Liver (tissue), 9 donors: ENCODE results near the gene PTPRD. TPM values are rescaled to one million over a fixed set of nuclear protein-coding genes. Genes with fewer than 3 reads are reported as not detected.
A peak's percentile ranks its signal among the peaks of the same experiment; 100 is the strongest.

Experiments
- DNase-seq: peaks from one replicate; pipeline ENCODE4 v3.0.0-alpha.2; 2017; ENCODE audit warnings: low spot score
- H3K27ac ChIP-seq, 2 donors: one replicate each; pipeline ENCODE4 v1.7.0; 2013; ENCODE audit warnings: inconsistent platforms in 2 of 2, low read length in 2 of 2, control low read depth in 1 of 2, low read depth in 1 of 2, mild to moderate bottlenecking in 1 of 2
- H3K27me3 ChIP-seq, 4 donors: one replicate each; pipeline versions ENCODE4 v1.6.1 to v1.7.0; 2013; ENCODE audit warnings: low read length in 3 of 4, inconsistent platforms in 1 of 4, mild to moderate bottlenecking in 1 of 4, moderate library complexity in 1 of 4; ENCODE audit not compliant: control insufficient read depth in 4 of 4, insufficient read depth in 4 of 4
- H3K36me3 ChIP-seq, 4 donors: one replicate each; pipeline versions ENCODE4 v1.6.1 to v1.7.0; 2013; ENCODE audit warnings: low read length in 3 of 4, mild to moderate bottlenecking in 3 of 4, low read depth in 1 of 4, moderate library complexity in 1 of 4; ENCODE audit not compliant: control insufficient read depth in 4 of 4, insufficient read depth in 3 of 4
- H3K4me1 ChIP-seq, 4 donors: one replicate each; pipeline versions ENCODE4 v1.6.1 to v1.7.0; 2013; ENCODE audit warnings: low read length in 3 of 4, mild to moderate bottlenecking in 3 of 4, moderate library complexity in 1 of 4; ENCODE audit not compliant: control insufficient read depth in 4 of 4, insufficient read depth in 4 of 4
- H3K4me3 ChIP-seq, 3 donors: one replicate each; pipeline versions ENCODE4 v1.6.1 to v1.7.0; 2013; ENCODE audit warnings: low read length in 3 of 3, control low read depth in 1 of 3, low read depth in 1 of 3, mild to moderate bottlenecking in 1 of 3
- H3K9ac ChIP-seq, 2 donors: one replicate each; pipeline ENCODE4 v1.7.0; 2013; ENCODE audit warnings: low read length in 2 of 2, mild to moderate bottlenecking in 2 of 2, moderate library complexity in 2 of 2, control low read depth in 1 of 2, low read depth in 1 of 2
- H3K9me3 ChIP-seq, 4 donors: one replicate each; pipeline versions ENCODE4 v1.6.1 to v1.7.0; 2013; ENCODE audit warnings: low read length in 3 of 4; ENCODE audit not compliant: control insufficient read depth in 4 of 4
- CTCF ChIP-seq: fragments of 150-350 bp; IDR thresholded peaks from 2 replicates; pipeline ENCODE4 v1.5.1; 2017; ENCODE audit warnings: improper control_type of control experiment, low read depth, low read length; ENCODE audit not compliant: missing input control
- EGR1 ChIP-seq, 2 donors: IDR thresholded peaks; 2 replicates each; pipeline ENCODE4 v1.6.1; 2016 to 2018; ENCODE audit warnings: antibody characterized with exemption in 2 of 2, low read depth in 2 of 2
- FOXA2 ChIP-seq: IDR thresholded peaks from 2 replicates; pipeline ENCODE4 v1.6.1; 2016; ENCODE audit warnings: antibody characterized with exemption
- GABPA ChIP-seq, 2 donors: IDR thresholded peaks in 1 of 2; conservative IDR thresholded peaks in 1 of 2; 2 replicates each; pipeline ENCODE4 v1.6.1; 2016; ENCODE audit warnings: antibody characterized with exemption in 2 of 2, mild to moderate bottlenecking in 1 of 2, moderate library complexity in 1 of 2
- HNF4A ChIP-seq, 2 donors: conservative IDR thresholded peaks; 2 replicates each; pipeline ENCODE4 v1.6.1; 2016; ENCODE audit warnings: antibody characterized with exemption in 2 of 2, mild to moderate bottlenecking in 2 of 2
- HNF4G ChIP-seq: IDR thresholded peaks from 2 replicates; pipeline ENCODE4 v1.6.1; 2016; ENCODE audit warnings: antibody characterized with exemption
- JUND ChIP-seq, 2 donors: IDR thresholded peaks; 2 replicates each; pipeline ENCODE4 v1.6.1; 2016; ENCODE audit warnings: antibody characterized with exemption in 2 of 2
- RAD21 ChIP-seq, 2 donors: IDR thresholded peaks; 2 replicates each; pipeline ENCODE4 v1.6.1; 2016; ENCODE audit warnings: antibody characterized with exemption in 2 of 2, mild to moderate bottlenecking in 2 of 2
- RXRA ChIP-seq, 2 donors: IDR thresholded peaks; 2 replicates each; pipeline ENCODE4 v1.6.1; 2017 to 2018; ENCODE audit warnings: antibody characterized with exemption in 2 of 2, mild to moderate bottlenecking in 1 of 2
- SP1 ChIP-seq: IDR thresholded peaks from 2 replicates; pipeline ENCODE4 v1.6.1; 2018; ENCODE audit warnings: antibody characterized with exemption, mild to moderate bottlenecking
- TAF1 ChIP-seq: conservative IDR thresholded peaks from 2 replicates; pipeline ENCODE4 v1.6.1; 2016; ENCODE audit warnings: antibody characterized with exemption, mild to moderate bottlenecking
- YY1 ChIP-seq: IDR thresholded peaks from 2 replicates; pipeline ENCODE4 v1.6.1; 2016; ENCODE audit warnings: antibody characterized with exemption, mild to moderate bottlenecking
- ZBTB33 ChIP-seq: IDR thresholded peaks from 2 replicates; pipeline ENCODE4 v1.6.1; 2016; ENCODE audit warnings: antibody characterized with exemption
- WGBS: extraction: QIAGEN DNeasy Blood & Tissue Kit; methylation state at CpG from one replicate; pipeline ENCODE4 v1.1.7; 2013; 5-methylcytosine and 5-hydroxymethylcytosine counted together
- polyA plus RNA-seq, 2 donors: library from polyadenylated mRNA; stranded (reverse) in 1 of 2; unstranded in 1 of 2; fragments of 200-250 nt in 1 of 2; fragments of >200 nt in 1 of 2; fragmentation: Nextera tagmentation in 1 of 2; extraction: Ambion mirVana in 1 of 2; gene quantifications; one replicate each; pipeline versions ENCODE4 v1.2.1 to v1.2.3, GENCODE V29; 2013 to 2015
- total RNA-seq, 2 donors: library from RNA; depleted of rRNA; stranded (reverse); fragments of >200 nt; gene quantifications; one replicate each; pipeline ENCODE4 v1.2.3, GENCODE V29; 2014
- TF ChIP-seq, protein P1 (sequence below): IDR thresholded peaks from 2 replicates; pipeline ENCODE4 v1.6.1; 2016; ENCODE audit warnings: antibody characterized with exemption
- TF ChIP-seq, protein P2 (sequence below): IDR thresholded peaks from 2 replicates; pipeline ENCODE4 v1.6.1; 2016; ENCODE audit warnings: antibody characterized with exemption, mild to moderate bottlenecking
- donor health status: healthy.
- donor health status: healthy.
- donor health status: healthy.
- donor health status: healthy.
- donor health status: healthy.

Gene PTPRD
- total and polyA plus RNA-seq, 4 donors, result 0.78 to 34.2 (median 4.7) TPM

DNA sequence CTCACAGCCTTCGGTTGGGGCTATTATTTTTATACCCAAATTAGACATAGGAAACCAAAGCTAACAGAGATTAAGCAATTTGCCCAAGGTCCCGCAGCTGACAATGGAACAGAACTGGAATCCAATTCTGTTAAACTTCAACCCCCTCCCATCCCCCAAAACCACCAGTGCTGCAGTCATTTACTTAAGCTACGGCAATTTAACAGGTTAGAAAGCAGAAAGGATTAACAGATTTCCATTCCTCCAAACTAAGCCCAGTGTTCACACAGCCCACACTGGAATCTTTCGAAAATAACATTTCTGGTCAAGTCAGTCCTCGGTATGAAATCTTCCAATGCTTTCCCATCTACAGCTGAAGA lies 1790.2 kb downstream of the PTPRD start (continued):
- TF ChIP-seq RAD21 (IDR thresholded peaks at IDR 0.05) (peak; percentile 41 to 55), FOXA2 (peak; percentile 70), SP1 (peak; percentile 94)

- TF ChIP-seq YY1, result peak; percentile 74
- no peak for TF ChIP-seq FOXA2
- TF ChIP-seq CTCF, result no peak
- TF ChIP-seq, protein P1, sequence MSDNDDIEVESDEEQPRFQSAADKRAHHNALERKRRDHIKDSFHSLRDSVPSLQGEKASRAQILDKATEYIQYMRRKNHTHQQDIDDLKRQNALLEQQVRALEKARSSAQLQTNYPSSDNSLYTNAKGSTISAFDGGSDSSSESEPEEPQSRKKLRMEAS, result peak; percentile 9
- peak overlapping the region; percentile 61 to 85 for H3K9ac ChIP-seq
- H3K4me1 ChIP-seq, result peaks cover 0 to 24% (median 7%) of the 10 kb centered on the region in 4 donors
- no peaks in the 10 kb centered on the region for H3K36me3 ChIP-seq
- H3K9me3 ChIP-seq, result no peaks in the 10 kb centered on the region
- 40% methylated on average over 4 of the region's 4 CpGs for WGBS
- no peak for DNase-seq
- H3K4me3 ChIP-seq, result peak overlapping the region; percentile 47 to 63 (median 59)
- no peaks in the 10 kb centered on the region for H3K27me3 ChIP-seq
- peak overlapping the region; percentile 90 for H3K27ac ChIP-seq
Measured at GRCh38 chr9:8821910-8822666, 1790.7 kb downstream of the PTPRD start.

DNA sequence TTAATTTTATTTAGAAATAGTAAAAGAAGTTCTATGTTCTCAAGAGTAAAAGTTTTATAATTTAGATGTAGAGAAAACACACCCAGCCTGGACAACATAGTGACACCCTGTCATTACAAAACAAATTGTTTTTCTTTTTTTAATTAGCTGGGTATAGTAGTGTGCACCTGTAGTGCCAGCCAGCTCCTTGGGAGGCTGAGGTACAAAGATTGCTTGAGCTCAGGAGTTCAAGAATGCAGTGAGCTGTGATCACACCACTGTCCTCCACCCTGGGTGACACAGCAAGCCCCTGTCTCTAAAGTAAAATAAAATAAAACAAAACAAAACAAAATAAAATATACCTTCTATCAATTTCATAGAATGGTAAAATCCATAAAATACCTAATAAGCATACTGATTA lies 1795.5 kb downstream of the PTPRD start:
- Histone ChIP-seq H3K27me3 (no peaks in the 10 kb centered on the region), H3K27ac (no peak overlapping the region), H3K36me3 (no peaks in the 10 kb centered on the region), H3K4me3 (no peak overlapping the region), H3K9me3 (no peaks in the 10 kb centered on the region), H3K9ac (no peak overlapping the region), H3K4me1 (peaks cover 4 to 27% (median 16%) of the 10 kb centered on the region in 4 donors)
- no peak for DNase-seq
- no peak for TF ChIP-seq GABPA (IDR thresholded peaks at IDR 0.05 in 1 of 2, conservative IDR thresholded peaks at IDR 0.05 in 1 of 2)
- no peak for TF ChIP-seq EGR1 (IDR thresholded peaks at IDR 0.05; ENCODE audit: low read depth in 2 of 2)
- TF ChIP-seq JUND (IDR thresholded peaks at IDR 0.05), result no peak
- no peak for TF ChIP-seq HNF4A (conservative IDR thresholded peaks at IDR 0.05)
- TF ChIP-seq, protein P2, sequence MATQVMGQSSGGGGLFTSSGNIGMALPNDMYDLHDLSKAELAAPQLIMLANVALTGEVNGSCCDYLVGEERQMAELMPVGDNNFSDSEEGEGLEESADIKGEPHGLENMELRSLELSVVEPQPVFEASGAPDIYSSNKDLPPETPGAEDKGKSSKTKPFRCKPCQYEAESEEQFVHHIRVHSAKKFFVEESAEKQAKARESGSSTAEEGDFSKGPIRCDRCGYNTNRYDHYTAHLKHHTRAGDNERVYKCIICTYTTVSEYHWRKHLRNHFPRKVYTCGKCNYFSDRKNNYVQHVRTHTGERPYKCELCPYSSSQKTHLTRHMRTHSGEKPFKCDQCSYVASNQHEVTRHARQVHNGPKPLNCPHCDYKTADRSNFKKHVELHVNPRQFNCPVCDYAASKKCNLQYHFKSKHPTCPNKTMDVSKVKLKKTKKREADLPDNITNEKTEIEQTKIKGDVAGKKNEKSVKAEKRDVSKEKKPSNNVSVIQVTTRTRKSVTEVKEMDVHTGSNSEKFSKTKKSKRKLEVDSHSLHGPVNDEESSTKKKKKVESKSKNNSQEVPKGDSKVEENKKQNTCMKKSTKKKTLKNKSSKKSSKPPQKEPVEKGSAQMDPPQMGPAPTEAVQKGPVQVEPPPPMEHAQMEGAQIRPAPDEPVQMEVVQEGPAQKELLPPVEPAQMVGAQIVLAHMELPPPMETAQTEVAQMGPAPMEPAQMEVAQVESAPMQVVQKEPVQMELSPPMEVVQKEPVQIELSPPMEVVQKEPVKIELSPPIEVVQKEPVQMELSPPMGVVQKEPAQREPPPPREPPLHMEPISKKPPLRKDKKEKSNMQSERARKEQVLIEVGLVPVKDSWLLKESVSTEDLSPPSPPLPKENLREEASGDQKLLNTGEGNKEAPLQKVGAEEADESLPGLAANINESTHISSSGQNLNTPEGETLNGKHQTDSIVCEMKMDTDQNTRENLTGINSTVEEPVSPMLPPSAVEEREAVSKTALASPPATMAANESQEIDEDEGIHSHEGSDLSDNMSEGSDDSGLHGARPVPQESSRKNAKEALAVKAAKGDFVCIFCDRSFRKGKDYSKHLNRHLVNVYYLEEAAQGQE, result no peak
- TF ChIP-seq HNF4G, result no peak
- TF ChIP-seq CTCF, result no peak
- no peak for TF ChIP-seq YY1
- TF ChIP-seq FOXA2, result no peak
- no peak for TF ChIP-seq RXRA (IDR thresholded peaks at IDR 0.05)
- no peak for TF ChIP-seq RAD21 (IDR thresholded peaks at IDR 0.05)
- TF ChIP-seq TAF1, result no peak
- TF ChIP-seq ZBTB33, result no peak
- TF ChIP-seq SP1, result no peak
